Stomach (tissue), 4 donors: ENCODE results near the gene SETD1B.

ENCODE experiments used
- EP300 ChIP-seq: sonication (generic); formaldehyde crosslinking; IDR thresholded peaks from one replicate; pipeline ENCODE4 v1.6.1; 2017; ENCODE audit warnings: antibody characterized with exemption
- POLR2A ChIP-seq, 4 donors: fragments of 450-650 bp; IDR thresholded peaks; one replicate each; pipeline ENCODE4 v1.6.1; 2016; ENCODE audit warnings: antibody characterized with exemption in 4 of 4, control low read depth in 2 of 4, mild to moderate bottlenecking in 1 of 4, moderate library complexity in 1 of 4
- POLR2AphosphoS5 ChIP-seq, 3 donors: sonication (generic); formaldehyde crosslinking; IDR thresholded peaks; one replicate each; pipeline ENCODE4 v1.6.1; 2016; ENCODE audit warnings: antibody characterized with exemption in 3 of 3

DNA sequence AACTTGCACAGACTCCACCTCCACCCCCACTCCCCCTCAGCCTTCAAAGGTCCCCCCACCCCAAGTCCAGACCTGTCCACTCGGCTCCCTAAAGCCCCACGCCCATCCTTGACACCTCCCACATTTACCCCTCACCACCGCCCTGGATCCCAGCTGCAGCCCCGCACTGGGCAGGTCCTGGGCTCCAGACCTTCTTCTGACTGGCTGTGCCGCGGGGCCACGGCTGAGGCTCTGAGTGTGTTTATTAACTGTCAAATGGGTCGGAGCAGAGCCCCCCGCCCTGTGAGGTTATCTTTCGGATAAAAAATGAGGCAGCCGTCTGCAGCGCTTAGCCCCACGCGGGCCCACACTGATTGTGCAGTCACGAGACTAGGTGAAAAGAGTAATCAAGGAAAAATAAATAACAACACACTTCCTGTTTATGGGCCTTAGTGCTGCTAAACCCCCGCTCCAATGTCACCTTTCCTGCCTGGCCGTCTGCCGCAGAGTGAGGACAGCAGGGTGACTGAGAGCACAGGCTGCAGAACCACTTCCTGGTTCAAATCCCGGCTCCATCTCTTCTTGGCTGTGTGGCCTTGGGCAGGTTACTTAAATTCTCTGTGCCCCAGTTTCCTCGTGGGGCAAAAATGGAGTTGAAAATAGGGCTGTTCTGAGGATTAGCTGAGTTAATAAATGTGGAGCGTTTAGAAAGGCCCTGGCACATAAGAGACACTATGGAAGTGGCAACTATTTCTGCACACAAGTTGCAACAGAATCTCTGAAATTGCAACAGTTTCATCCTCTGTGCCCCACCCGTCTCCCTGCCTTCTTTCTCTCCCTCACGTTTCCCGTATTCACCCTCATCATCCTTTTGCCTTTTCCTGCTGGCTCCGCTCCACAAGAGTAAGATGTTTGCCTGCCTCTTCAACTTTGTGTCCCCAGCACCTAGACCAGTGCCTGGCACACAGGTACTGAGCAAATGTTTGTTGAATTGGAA, 9.4 kb downstream of the SETD1B start:
- TF ChIP-seq POLR2AphosphoS5 (IDR thresholded peaks at IDR 0.05) = no peak
- no peak for TF ChIP-seq POLR2A (IDR thresholded peaks at IDR 0.05)
- no peak for TF ChIP-seq EP300
